Left lung (tissue), 10 donors: ENCODE data around the gene FBXW9. TPM values are rescaled to one million over a fixed set of nuclear protein-coding genes. Genes with fewer than 3 reads are reported as not detected.
"Not testable (repeated sequence)": the region's sequence is repeated elsewhere in the genome, so short reads cannot be mapped to it uniquely, and the experiment has no call there.

Experiments
- ATAC-seq: fragments of 200-7000 bp; cut with Tn5 transposase; one replicate; pipeline ENCODE4 v1.9.1; 2020; ENCODE audit warnings: moderate library complexity
- DNase-seq, 4 donors: peaks; one replicate each; pipeline ENCODE4 v3.0.0-alpha.2; 2013 to 2020
- H3K27ac ChIP-seq, 2 donors: fragments of 200-600 bp; sonication (generic) in 1 of 2; one replicate each; pipeline versions ENCODE4 v1.5.0 to v1.8.0; 2020 to 2021
- H3K27me3 ChIP-seq, 2 donors: fragments of 200-600 bp; sonication (generic) in 1 of 2; one replicate each; pipeline versions ENCODE4 v1.5.0 to v1.8.0; 2020 to 2021
- H3K36me3 ChIP-seq, 2 donors: fragments of 200-600 bp; sonication (generic) in 1 of 2; one replicate each; pipeline versions ENCODE4 v1.5.0 to v1.8.0; 2020 to 2021
- H3K4me1 ChIP-seq, 2 donors: fragments of 200-600 bp; one replicate each; pipeline ENCODE4 v1.8.0; 2021
- H3K4me3 ChIP-seq, 2 donors: fragments of 200-600 bp; sonication (generic) in 1 of 2; one replicate each; pipeline versions ENCODE4 v1.5.0 to v1.8.0; 2020 to 2021; ENCODE audit warnings: mild to moderate bottlenecking in 1 of 2
- H3K9me3 ChIP-seq, 2 donors: fragments of 200-600 bp; sonication (generic) in 1 of 2; one replicate each; pipeline versions ENCODE4 v1.5.0 to v1.8.0; 2020 to 2021
- CTCF ChIP-seq, 2 donors: fragments of 200-600 bp; sonication (generic) in 1 of 2; IDR thresholded peaks; one replicate each; pipeline versions ENCODE4 v1.5.0 to v1.8.0; 2021; ENCODE audit warnings: antibody characterized with exemption in 2 of 2
- intact Hi-C, 2 donors: fragments of 100-400 bp; cut with DNase I; formaldehyde crosslinking; loops; one replicate each; pipeline versions ENCODE4 v1.11.2 to v1.14.2; 2022
- polyA plus RNA-seq, 6 donors: library from polyadenylated mRNA; unstranded; fragments of 120-200 nt; gene quantifications; one replicate each; pipeline ENCODE4 v1.2.1, GENCODE V29; 2013; ENCODE audit not compliant: insufficient read length in 6 of 6
- total RNA-seq, 2 donors: library from RNA; stranded (reverse); fragmentation: NEBNext Ultra II Directional; extraction: Animal tissue kit (Norgen Biotek cat#: 25700); gene quantifications; one replicate each; pipeline ENCODE4 v1.2.1, GENCODE V29; 2021
- donor health status: DM: no; HTN: yes; CAD: no.
- donor health status: DM: no; HTN: no; CAD: no.

Gene FBXW9
- total and polyA plus RNA-seq, 8 donors = 6.0 to 13.1 (median 10.5) TPM

GRCh38 chr19:12715929-12716328, 19.5 kb upstream of the FBXW9 start:
- TF ChIP-seq CTCF (IDR thresholded peaks at IDR 0.05) = no peak
- DNase-seq (no peak), ATAC-seq (no peak)
- intact Hi-C loops = no loop called here
- no peaks in the 10 kb centered on the region for H3K27me3 ChIP-seq
- no peak overlapping the region for H3K27ac ChIP-seq
- H3K9me3 ChIP-seq = no peaks in the 10 kb centered on the region
- peaks cover 10 to 13% of the 10 kb centered on the region in 2 donors for H3K4me1 ChIP-seq
- H3K36me3 ChIP-seq = peaks cover 0 to 80% of the 10 kb centered on the region in 2 donors
- no peak overlapping the region for H3K4me3 ChIP-seq

- peaks cover 0 to 89% of the 10 kb centered on the region in 2 donors for H3K36me3 ChIP-seq
- DNase-seq (no peak), ATAC-seq (no peak)
- H3K27me3 ChIP-seq = no peaks in the 10 kb centered on the region
- H3K4me3 ChIP-seq = no peak overlapping the region
- H3K9me3 ChIP-seq = no peaks in the 10 kb centered on the region
- intact Hi-C loops = no loop called here
- no peak overlapping the region for H3K27ac ChIP-seq
- TF ChIP-seq CTCF (IDR thresholded peaks at IDR 0.05) = no peak
- H3K4me1 ChIP-seq = peaks cover 2 to 5% of the 10 kb centered on the region in 2 donors
Measured at GRCh38 chr19:12715102-12715501, 18.7 kb upstream of the FBXW9 start.

GRCh38 chr19:12713304-12713703, 16.9 kb upstream of the FBXW9 start:
- H3K27me3 ChIP-seq, H3K9me3 ChIP-seq, ATAC-seq, intact Hi-C loops, H3K4me3 ChIP-seq, H3K4me1 ChIP-seq, DNase-seq, H3K27ac ChIP-seq: not testable (repeated sequence)
- H3K36me3 ChIP-seq = peaks cover 0 to 98% of the 10 kb centered on the region in 2 donors

GRCh38 chr19:12712077-12712476, 15.6 kb upstream of the FBXW9 start:
- H3K9me3 ChIP-seq, H3K27me3 ChIP-seq, H3K4me1 ChIP-seq, intact Hi-C loops, H3K27ac ChIP-seq, DNase-seq, H3K4me3 ChIP-seq, ATAC-seq: not testable (repeated sequence)
- H3K36me3 ChIP-seq = peaks cover 0 to 98% of the 10 kb centered on the region in 2 donors
- peak; percentile 14 to 25 for TF ChIP-seq CTCF (IDR thresholded peaks at IDR 0.05)

- DNase-seq (no peak), ATAC-seq (no peak)
- no peak overlapping the region for H3K4me3 ChIP-seq
- no peaks in the 10 kb centered on the region for H3K9me3 ChIP-seq
- H3K27ac ChIP-seq = no peak overlapping the region
- intact Hi-C loops = no loop called here
- TF ChIP-seq CTCF (IDR thresholded peaks at IDR 0.05) = no peak
- no peaks in the 10 kb centered on the region for H3K27me3 ChIP-seq
- peaks cover 0 to 98% of the 10 kb centered on the region in 2 donors for H3K36me3 ChIP-seq
- H3K4me1 ChIP-seq = no peaks in the 10 kb centered on the region
Measured at GRCh38 chr19:12711187-12711586, 14.8 kb upstream of the FBXW9 start.

- Histone ChIP-seq H3K4me3 (no peak overlapping the region), H3K27me3 (no peaks in the 10 kb centered on the region), H3K36me3 (peaks cover 0 to 98% of the 10 kb centered on the region in 2 donors), H3K9me3 (no peaks in the 10 kb centered on the region), H3K4me1 (no peaks in the 10 kb centered on the region), H3K27ac (no peak overlapping the region)
- no peak for TF ChIP-seq CTCF (IDR thresholded peaks at IDR 0.05)
- ATAC-seq = no peak
- intact Hi-C loops = no loop called here
- no peak for DNase-seq
Measured at GRCh38 chr19:12708641-12709040, 12.2 kb upstream of the FBXW9 start.
